ENCODE results near the gene TACO1.

GRCh38 chr17:63610854-63611253, 10.2 kb downstream of the TACO1 start:
- no peak for TF ChIP-seq POLR2AphosphoS5 (IDR thresholded peaks at IDR 0.05; ENCODE audit: low read depth)
- TF ChIP-seq, protein P1, sequence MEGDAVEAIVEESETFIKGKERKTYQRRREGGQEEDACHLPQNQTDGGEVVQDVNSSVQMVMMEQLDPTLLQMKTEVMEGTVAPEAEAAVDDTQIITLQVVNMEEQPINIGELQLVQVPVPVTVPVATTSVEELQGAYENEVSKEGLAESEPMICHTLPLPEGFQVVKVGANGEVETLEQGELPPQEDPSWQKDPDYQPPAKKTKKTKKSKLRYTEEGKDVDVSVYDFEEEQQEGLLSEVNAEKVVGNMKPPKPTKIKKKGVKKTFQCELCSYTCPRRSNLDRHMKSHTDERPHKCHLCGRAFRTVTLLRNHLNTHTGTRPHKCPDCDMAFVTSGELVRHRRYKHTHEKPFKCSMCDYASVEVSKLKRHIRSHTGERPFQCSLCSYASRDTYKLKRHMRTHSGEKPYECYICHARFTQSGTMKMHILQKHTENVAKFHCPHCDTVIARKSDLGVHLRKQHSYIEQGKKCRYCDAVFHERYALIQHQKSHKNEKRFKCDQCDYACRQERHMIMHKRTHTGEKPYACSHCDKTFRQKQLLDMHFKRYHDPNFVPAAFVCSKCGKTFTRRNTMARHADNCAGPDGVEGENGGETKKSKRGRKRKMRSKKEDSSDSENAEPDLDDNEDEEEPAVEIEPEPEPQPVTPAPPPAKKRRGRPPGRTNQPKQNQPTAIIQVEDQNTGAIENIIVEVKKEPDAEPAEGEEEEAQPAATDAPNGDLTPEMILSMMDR (conservative IDR thresholded peaks at IDR 0.05; ENCODE audit: low read depth in 2 of 2) = no peak

Measured in GM23338 (cell line).